KG1 (cell line): ENCODE measurements around the gene CDK19.
A peak's percentile ranks its signal among the peaks of the same experiment; 100 is the strongest.

Experiments
- DNase-seq: peaks from one replicate; lab custom pipeline; 2025; lab: John Stamatoyannopoulos, UW

The CDK19 gene

GRCh38 chr6:110575925-110576463, 239.3 kb downstream of the CDK19 start:
- no peak for DNase-seq

GRCh38 chr6:110574817-110575216, 240.5 kb downstream of the CDK19 start:
- no peak for DNase-seq

- DNase-seq: no peak
Observed at GRCh38 chr6:110573537-110573936, 241.7 kb downstream of the CDK19 start.

GRCh38 chr6:110573136-110573535, 242.1 kb downstream of the CDK19 start:
- DNase-seq: no peak

- no peak for DNase-seq
Observed at GRCh38 chr6:110567957-110568696, 247.1 kb downstream of the CDK19 start.

GRCh38 chr6:110566346-110567125, 248.7 kb downstream of the CDK19 start:
- no peak for DNase-seq

- DNase-seq: no peak
Observed at GRCh38 chr6:110564703-110565421, 250.4 kb downstream of the CDK19 start.

GRCh38 chr6:110563711-110564110, 251.6 kb downstream of the CDK19 start:
- DNase-seq: no peak

GRCh38 chr6:110562316-110562915, 252.9 kb downstream of the CDK19 start:
- no peak for DNase-seq

- no peak for DNase-seq
Observed at GRCh38 chr6:110561696-110562095, 253.6 kb downstream of the CDK19 start.

GRCh38 chr6:110561008-110561396, 254.3 kb downstream of the CDK19 start:
- no peak for DNase-seq

- DNase-seq: peak; percentile 11
Observed at GRCh38 chr6:110560239-110561007, 254.8 kb downstream of the CDK19 start.
